Small intestine (tissue), 7 donors: Measurements from ENCODE around the gene MGAT5B. TPM values are rescaled to one million over a fixed set of nuclear protein-coding genes. Genes with fewer than 3 reads are reported as not detected.

Experiments used
- DNase-seq, 2 donors: peaks; one replicate each; pipeline versions ENCODE4 v3.0.0 to v3.0.0-alpha.2; 2013
- FAIRE-seq: peaks from 2 replicates; lab custom pipeline; 2012; peaks lifted over from hg19 to GRCh38; lab: Jason Lieb, UNC
- H3K27ac ChIP-seq, 3 donors: one replicate each; pipeline ENCODE4 v1.5.1; 2013; ENCODE audit warnings: low read length in 2 of 3, mild to moderate bottlenecking in 2 of 3, control low read depth in 1 of 3, inconsistent platforms in 1 of 3, low read depth in 1 of 3, moderate library complexity in 1 of 3
- H3K27me3 ChIP-seq, 3 donors: one replicate each; pipeline ENCODE4 v1.6.1; 2013; ENCODE audit warnings: low read length in 3 of 3, inconsistent platforms in 1 of 3; ENCODE audit not compliant: control insufficient read depth in 3 of 3, insufficient read depth in 3 of 3
- H3K36me3 ChIP-seq, 3 donors: one replicate each; pipeline ENCODE4 v1.6.1; 2013; ENCODE audit warnings: low read length in 3 of 3, inconsistent platforms in 1 of 3, low read depth in 1 of 3, mild to moderate bottlenecking in 1 of 3, moderate library complexity in 1 of 3; ENCODE audit not compliant: control insufficient read depth in 3 of 3, insufficient read depth in 2 of 3
- H3K4me1 ChIP-seq, 3 donors: one replicate each; pipeline ENCODE4 v1.6.1; 2013; ENCODE audit warnings: low read length in 2 of 3, inconsistent platforms in 1 of 3, low read depth in 1 of 3, mild to moderate bottlenecking in 1 of 3, moderate library complexity in 1 of 3; ENCODE audit not compliant: control insufficient read depth in 3 of 3, insufficient read depth in 2 of 3
- H3K4me3 ChIP-seq, 3 donors: one replicate each; pipeline ENCODE4 v1.5.1; 2013; ENCODE audit warnings: low read length in 3 of 3, control low read depth in 1 of 3, inconsistent platforms in 1 of 3, low read depth in 1 of 3, mild to moderate bottlenecking in 1 of 3, moderate library complexity in 1 of 3
- H3K9me3 ChIP-seq, 2 donors: one replicate each; pipeline ENCODE4 v1.6.1; 2013; ENCODE audit warnings: low read depth in 1 of 2, low read length in 1 of 2; ENCODE audit not compliant: control insufficient read depth in 2 of 2, insufficient read depth in 1 of 2
- WGBS, 3 donors: extraction: QIAGEN DNeasy Blood & Tissue Kit; methylation state at CpG; one replicate each; pipeline ENCODE4 v1.1.7; 2013; 5-methylcytosine and 5-hydroxymethylcytosine counted together
- polyA plus RNA-seq, 4 donors: library from polyadenylated mRNA; stranded (reverse) in 3 of 4; unstranded in 1 of 4; fragments of 200-250 nt in 3 of 4; fragments of 120-200 nt in 1 of 4; gene quantifications; one replicate each; pipeline versions ENCODE4 v1.2.1 to v1.2.3, GENCODE V29; 2013
- donor health status: healthy with polysubstance abuse.
- donor health status: control.
- donor health status: control.
- donor health status: Bipolar disorder and iron deficiency.
- donor health status: healthy.

Gene MGAT5B
- polyA plus RNA-seq, 4 donors = 0.40 TPM; not detected in 2

DNA sequence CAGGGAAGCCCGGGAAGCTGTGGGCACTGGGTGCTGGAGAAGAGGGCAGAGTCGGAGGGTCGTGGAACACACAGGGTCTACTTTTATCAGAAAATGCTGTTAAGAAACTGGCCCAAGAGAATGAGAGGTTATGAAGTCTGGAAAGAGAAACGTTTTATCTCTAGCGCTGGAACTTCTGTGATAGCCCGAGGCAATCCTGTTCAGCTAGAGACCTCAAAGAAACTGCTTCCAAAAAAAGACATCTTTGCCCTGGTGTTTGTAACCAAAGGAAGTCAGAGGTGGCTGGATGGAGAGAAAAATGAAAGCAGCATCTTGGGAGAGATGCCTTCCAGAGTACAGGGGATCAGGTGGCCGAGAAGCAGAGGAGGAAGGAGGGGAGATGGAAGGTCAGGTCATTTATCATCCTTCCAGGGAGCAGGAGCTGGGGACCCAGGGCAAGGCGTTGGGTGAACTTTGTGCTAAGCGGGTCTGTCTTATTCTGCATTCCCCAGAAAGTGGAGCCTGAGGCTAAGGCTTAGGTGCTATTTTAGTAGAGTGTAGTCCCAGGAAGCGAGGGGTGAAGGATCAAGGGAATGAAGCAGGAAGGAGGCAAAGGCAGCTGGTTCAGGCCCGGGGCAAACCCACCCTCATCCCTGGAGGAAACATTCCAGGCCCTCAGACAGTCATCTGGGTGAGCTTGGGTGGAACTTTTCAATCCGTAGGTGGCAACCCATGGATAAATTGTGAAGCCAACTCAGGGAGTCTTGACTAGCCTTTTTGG lies 66.5 kb downstream of the MGAT5B start:
- no peaks in the 10 kb centered on the region for H3K36me3 ChIP-seq
- H3K9me3 ChIP-seq = no peaks in the 10 kb centered on the region
- H3K27ac ChIP-seq = no peak overlapping the region
- WGBS, 3 donors = 47 to 65% (median 51%) methylated on average over 12 of the region's 12 CpGs
- H3K27me3 ChIP-seq = no peaks in the 10 kb centered on the region
- H3K4me1 ChIP-seq = no peaks in the 10 kb centered on the region
- no peak for DNase-seq
- no peak overlapping the region for H3K4me3 ChIP-seq
- FAIRE-seq = no peak

DNA sequence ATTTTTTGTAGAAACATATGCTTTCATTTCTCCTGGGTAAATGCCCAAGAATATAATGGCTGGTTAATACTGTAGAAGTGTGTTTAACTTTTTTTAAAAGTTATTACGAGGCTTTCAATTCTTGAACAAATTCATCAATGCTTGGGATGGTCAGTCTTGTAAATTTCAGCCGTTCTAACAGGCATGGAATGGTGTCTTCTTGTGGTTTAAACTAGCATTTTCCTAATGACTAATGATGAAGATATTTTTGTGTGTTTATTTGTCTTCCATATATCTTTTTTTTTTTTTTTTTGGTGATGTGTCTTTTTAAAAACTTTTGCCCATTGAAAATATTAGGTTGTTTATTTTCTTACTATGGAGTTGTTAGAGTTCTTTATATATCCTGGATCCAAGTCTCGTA lies 67.1 kb downstream of the MGAT5B start:
- no peaks in the 10 kb centered on the region for H3K9me3 ChIP-seq
- no peak overlapping the region for H3K4me3 ChIP-seq
- DNase-seq = no peak
- no peak overlapping the region for H3K27ac ChIP-seq
- no peaks in the 10 kb centered on the region for H3K4me1 ChIP-seq
- no peaks in the 10 kb centered on the region for H3K36me3 ChIP-seq
- WGBS, 3 donors = 69 to 76% (median 76%) methylated on average over 3 of the region's 3 CpGs
- FAIRE-seq = no peak
- H3K27me3 ChIP-seq = no peaks in the 10 kb centered on the region

DNA sequence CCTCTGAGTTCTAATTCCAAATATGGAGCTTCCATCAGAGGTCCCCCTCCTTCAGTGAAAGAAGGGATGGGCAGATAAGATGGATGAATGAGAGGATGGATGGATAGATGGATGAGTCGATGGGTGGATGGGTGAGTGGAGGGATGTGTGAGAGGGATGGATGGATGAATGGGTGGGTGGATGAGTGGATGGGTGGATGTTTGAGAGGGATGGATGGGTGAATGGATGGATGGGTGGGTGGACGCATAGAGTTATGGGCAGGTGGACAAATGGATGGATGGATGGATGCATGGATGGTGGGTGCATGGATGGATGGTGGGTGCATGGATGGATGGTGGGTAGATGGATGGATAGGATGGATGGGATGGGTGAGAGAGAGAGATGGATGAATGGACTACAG lies 69.0 kb downstream of the MGAT5B start:
- FAIRE-seq (no peak), DNase-seq (no peak)
- Histone ChIP-seq H3K27ac (no peak overlapping the region), H3K27me3 (no peaks in the 10 kb centered on the region), H3K36me3 (no peaks in the 10 kb centered on the region), H3K9me3 (no peaks in the 10 kb centered on the region), H3K4me3 (no peak overlapping the region), H3K4me1 (no peaks in the 10 kb centered on the region)
- WGBS, 3 donors = 91 to 96% (median 92%) methylated on average over 2 of the region's 2 CpGs

DNA sequence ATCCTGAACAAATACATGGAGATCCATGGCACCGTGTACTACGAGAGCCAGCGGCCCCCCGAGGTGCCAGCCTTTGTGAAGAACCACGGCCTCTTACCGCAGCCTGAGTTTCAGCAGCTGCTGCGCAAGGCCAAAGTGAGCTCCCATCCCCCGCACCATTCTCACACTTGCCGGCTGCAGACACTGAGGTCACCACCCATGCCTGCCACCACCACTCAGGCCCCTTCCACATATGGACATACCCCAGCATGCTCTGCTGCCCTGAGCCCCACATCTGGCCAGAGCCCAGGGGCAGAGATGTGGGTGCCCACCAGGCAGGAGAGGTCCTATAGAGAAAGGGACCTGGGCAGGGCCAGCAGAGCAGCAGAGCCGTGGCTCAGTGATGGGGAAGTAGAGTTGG lies 69.8 kb downstream of the MGAT5B start:
- Histone ChIP-seq H3K36me3 (no peaks in the 10 kb centered on the region), H3K9me3 (no peaks in the 10 kb centered on the region), H3K4me3 (no peak overlapping the region), H3K4me1 (no peaks in the 10 kb centered on the region), H3K27me3 (no peaks in the 10 kb centered on the region), H3K27ac (no peak overlapping the region)
- FAIRE-seq = no peak
- DNase-seq = no peak
- 84 to 87% (median 86%) methylated on average over 10 of the region's 10 CpGs for WGBS, 3 donors

DNA sequence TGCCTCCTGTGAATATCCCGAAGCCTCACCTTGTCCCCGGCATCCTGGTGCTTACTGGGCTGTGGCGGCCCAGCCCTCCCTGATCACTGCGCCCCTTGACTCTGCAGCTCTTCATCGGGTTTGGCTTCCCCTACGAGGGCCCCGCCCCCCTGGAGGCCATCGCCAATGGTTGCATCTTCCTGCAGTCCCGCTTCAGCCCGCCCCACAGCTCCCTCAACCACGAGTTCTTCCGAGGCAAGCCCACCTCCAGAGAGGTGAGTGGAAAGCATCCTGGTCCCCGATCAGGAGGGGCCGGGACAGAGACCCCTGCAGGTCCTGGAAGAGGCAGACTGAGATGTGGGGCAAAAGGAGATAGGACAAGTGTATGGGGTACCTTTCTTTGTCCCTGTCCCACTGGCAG lies 72.1 kb downstream of the MGAT5B start:
- H3K27me3 ChIP-seq = peaks cover 0 to 15% (median 0%) of the 10 kb centered on the region in 3 donors
- no peaks in the 10 kb centered on the region for H3K36me3 ChIP-seq
- H3K4me3 ChIP-seq = no peak overlapping the region
- no peak overlapping the region for H3K27ac ChIP-seq
- no peaks in the 10 kb centered on the region for H3K9me3 ChIP-seq
- FAIRE-seq (no peak), DNase-seq (no peak)
- H3K4me1 ChIP-seq = no peaks in the 10 kb centered on the region
- WGBS, 3 donors = 54 to 58% (median 56%) methylated on average over 14 of the region's 14 CpGs

DNA sequence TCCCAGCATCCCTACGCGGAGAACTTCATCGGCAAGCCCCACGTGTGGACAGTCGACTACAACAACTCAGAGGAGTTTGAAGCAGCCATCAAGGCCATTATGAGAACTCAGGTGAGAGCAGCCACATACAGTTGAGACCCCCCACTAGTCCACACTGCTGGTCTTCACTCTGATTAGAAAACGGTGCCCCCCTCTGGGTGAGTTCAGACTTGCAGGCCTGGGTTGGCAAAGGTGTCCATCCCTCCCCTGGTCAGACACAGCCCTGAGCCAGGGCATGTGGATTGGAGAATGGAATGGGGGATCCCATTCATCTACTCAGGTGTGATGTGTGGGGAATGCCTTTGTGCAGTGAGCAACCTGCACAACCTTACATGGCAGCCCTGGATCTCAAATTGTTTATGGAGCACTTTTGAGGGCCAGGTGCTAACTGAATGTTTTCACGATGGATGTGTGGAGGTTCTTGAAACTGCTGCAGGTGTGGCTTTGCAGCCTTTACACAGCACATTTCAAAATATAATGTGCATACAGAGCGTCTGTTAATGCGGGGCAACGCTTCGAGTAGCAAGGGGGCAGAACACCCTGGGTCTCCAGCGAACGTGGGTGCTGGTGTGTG lies 72.6 kb downstream of the MGAT5B start:
- Histone ChIP-seq H3K27ac (no peak overlapping the region), H3K36me3 (no peaks in the 10 kb centered on the region), H3K4me1 (no peaks in the 10 kb centered on the region), H3K27me3 (peaks cover 0 to 15% (median 0%) of the 10 kb centered on the region in 3 donors), H3K4me3 (no peak overlapping the region), H3K9me3 (no peaks in the 10 kb centered on the region)
- WGBS, 3 donors = 81 to 86% (median 86%) methylated on average over 13 of the region's 13 CpGs
- DNase-seq = no peak
- no peak for FAIRE-seq

DNA sequence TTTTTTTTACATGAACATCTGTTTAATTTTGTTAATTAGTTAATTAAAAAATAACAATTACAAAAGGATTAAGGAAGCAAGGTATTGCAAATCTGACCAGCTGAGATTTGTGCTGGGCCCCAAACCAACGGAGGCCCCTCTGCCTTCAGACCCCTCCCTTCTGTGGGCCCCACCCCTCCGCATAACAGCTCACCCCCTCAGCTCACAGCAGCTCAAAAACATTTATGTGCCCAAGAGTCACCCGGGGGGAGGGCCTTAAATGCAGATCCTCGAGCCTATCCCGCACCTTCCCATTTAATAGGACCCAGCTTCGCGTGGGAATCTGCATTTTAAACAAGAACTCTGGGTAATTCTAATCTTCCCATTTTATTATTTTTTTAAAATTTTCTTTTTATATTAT lies 75.0 kb downstream of the MGAT5B start:
- no peak overlapping the region for H3K4me3 ChIP-seq
- no peak for FAIRE-seq

DNA sequence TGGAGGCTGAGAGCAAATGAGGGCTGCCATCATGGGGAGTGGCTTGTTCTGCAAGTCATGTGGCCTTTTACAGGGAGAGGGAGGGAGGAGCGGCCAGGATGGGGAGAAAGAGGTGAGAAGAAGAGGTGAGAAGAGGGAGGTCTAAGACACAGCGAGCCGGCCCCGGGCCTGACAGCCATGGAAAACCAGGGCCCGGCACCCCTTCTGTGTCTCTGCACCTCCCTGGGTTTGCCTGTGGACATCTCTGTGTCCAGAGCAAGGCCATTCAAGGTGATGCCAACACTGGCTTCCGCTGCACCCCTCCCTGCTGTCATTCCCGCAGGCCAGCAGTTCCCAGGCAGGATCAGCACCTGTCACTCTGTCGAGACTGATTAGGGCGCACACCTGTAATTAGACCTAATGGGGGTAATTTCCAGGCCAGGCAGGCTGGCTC lies 75.6 kb downstream of the MGAT5B start:
- Histone ChIP-seq H3K27me3 (peaks cover 0 to 15% (median 0%) of the 10 kb centered on the region in 3 donors), H3K9me3 (no peaks in the 10 kb centered on the region), H3K4me3 (no peak overlapping the region), H3K36me3 (no peaks in the 10 kb centered on the region), H3K27ac (no peak overlapping the region), H3K4me1 (no peaks in the 10 kb centered on the region)
- WGBS, 3 donors = 36 to 63% (median 40%) methylated on average over 9 of the region's 9 CpGs
- DNase-seq = peak; percentile 13 to 19
- FAIRE-seq = no peak

More for the DNA sequence above, 75.0 kb downstream of the MGAT5B start:
- no peaks in the 10 kb centered on the region for H3K9me3 ChIP-seq
- peaks cover 0 to 15% (median 0%) of the 10 kb centered on the region in 3 donors for H3K27me3 ChIP-seq
- WGBS, 3 donors = 65 to 74% (median 73%) methylated on average over 7 of the region's 7 CpGs
- no peak for DNase-seq
- no peaks in the 10 kb centered on the region for H3K4me1 ChIP-seq
- no peak overlapping the region for H3K27ac ChIP-seq
- no peaks in the 10 kb centered on the region for H3K36me3 ChIP-seq
